B cell (primary cell): ENCODE data around the gene PTF1A. TPM values are rescaled to one million over a fixed set of nuclear protein-coding genes. Genes with fewer than 3 reads are reported as not detected.

Experiments used
- ATAC-seq: fragments of 200-7000 bp; cut with Tn5 transposase; one replicate; pipeline ENCODE4 v1.10.0; 2021; ENCODE audit warnings: low read depth, mild to moderate bottlenecking, moderate number of reproducible peaks, moderate library complexity
- CTCF ChIA-PET: fragments of 350-600 bp; sonication (Branson Sonifier 250); formaldehyde crosslinking; loops from one replicate; lab custom pipeline; 2021; ENCODE audit warnings: antibody characterized with exemption, inconsistent platforms; lab: Charles Lee
- POLR2A ChIA-PET: fragments of 350-600 bp; sonication (Branson Sonifier 250); formaldehyde crosslinking; loops from one replicate; lab custom pipeline; 2021; ENCODE audit warnings: antibody characterized with exemption; lab: Charles Lee
- DNase-seq: peaks from one replicate; pipeline ENCODE4 v3.0.0; 2013
- H2AFZ ChIP-seq: 2 replicates; pipeline ENCODE4 v1.6.1; 2012; ENCODE audit warnings: mild to moderate bottlenecking, low read depth, low read length; ENCODE audit not compliant: insufficient read depth, poor library complexity, severe bottlenecking
- H3K27ac ChIP-seq, 2 donors: 1 replicate in 1 of 2; 2 replicates in 1 of 2; pipeline ENCODE4 v1.5.1; 2012 to 2013; ENCODE audit warnings: low read length in 2 of 2, mild to moderate bottlenecking in 2 of 2, moderate library complexity in 1 of 2
- H3K27me3 ChIP-seq, 4 experiments: fragments of 200-600 bp in 1 of 4; sonication (generic) in 1 of 4; replicated peaks in 1 of 4; 1 replicate in 2 of 4; 2 replicates in 2 of 4; pipeline versions ENCODE4 v1.6.1 to v1.7.0; 2013 to 2016; ENCODE audit warnings: low read length in 3 of 4, mild to moderate bottlenecking in 2 of 4, mixed read lengths in 1 of 4, moderate library complexity in 1 of 4; ENCODE audit not compliant: insufficient read depth in 4 of 4, control insufficient read depth in 3 of 4; ENCODE audit errors: control extremely low read depth in 1 of 4
- H3K36me3 ChIP-seq, 2 experiments: replicated peaks in 1 of 2; 1 replicate in 1 of 2; 2 replicates in 1 of 2; pipeline versions ENCODE4 v1.6.1 to v1.7.1; 2013; ENCODE audit warnings: low read length in 1 of 2; ENCODE audit not compliant: insufficient read depth in 2 of 2, control insufficient read depth in 1 of 2; ENCODE audit errors: control extremely low read depth in 1 of 2, extremely low read depth in 1 of 2
- H3K4me1 ChIP-seq, 2 donors: fragments of 200-600 bp in 1 of 2; sonication (generic) in 1 of 2; 1 replicate in 1 of 2; 2 replicates in 1 of 2; pipeline versions ENCODE4 v1.5.1 to v1.6.1; 2013 to 2017; ENCODE audit warnings: low read length in 2 of 2; ENCODE audit not compliant: control insufficient read depth in 2 of 2, insufficient read depth in 2 of 2
- H3K4me2 ChIP-seq: replicated peaks from 2 replicates; pipeline ENCODE3; 2012; ENCODE audit warnings: mild to moderate bottlenecking, low read depth, low read length; ENCODE audit not compliant: poor library complexity, severe bottlenecking
- H3K4me3 ChIP-seq, 5 experiments: fragments of 200-600 bp in 1 of 5; sonication (generic) in 1 of 5; 1 replicate in 3 of 5; 2 replicates in 2 of 5; pipeline versions ENCODE4 v1.5.1 to v1.7.0; 2011 to 2016; ENCODE audit warnings: low read length in 4 of 5, mild to moderate bottlenecking in 4 of 5, low read depth in 2 of 5, control low read depth in 1 of 5, moderate library complexity in 1 of 5; ENCODE audit not compliant: insufficient read depth in 1 of 5; ENCODE audit errors: control extremely low read depth in 1 of 5, extremely low read depth in 1 of 5
- H3K79me2 ChIP-seq: fragments of 200-600 bp; sonication (generic); one replicate; pipeline ENCODE4 v1.6.0; 2016; ENCODE audit warnings: low read length; ENCODE audit not compliant: control insufficient read depth, insufficient read depth
- H3K9ac ChIP-seq: fragments of 200-600 bp; sonication (generic); 2 replicates; pipeline ENCODE4 v1.6.1; 2017; ENCODE audit warnings: mild to moderate bottlenecking, low read length, moderate library complexity
- H3K9me3 ChIP-seq, 3 donors: one replicate each; pipeline versions ENCODE4 v1.6.1 to v1.7.1; 2013; ENCODE audit warnings: low read length in 2 of 3; ENCODE audit not compliant: control insufficient read depth in 2 of 3, insufficient read depth in 1 of 3; ENCODE audit errors: control extremely low read depth in 1 of 3
- H4K20me1 ChIP-seq: 2 replicates; pipeline ENCODE4 v1.6.0; 2012; ENCODE audit warnings: mild to moderate bottlenecking, low read length; ENCODE audit not compliant: insufficient read depth, control insufficient read depth, poor library complexity, severe bottlenecking
- H3K27ac Mint-ChIP-seq: one replicate; pipeline ENCODE4 v1.8.0; 2021; ENCODE audit warnings: mixed read lengths
- H3K27me3 Mint-ChIP-seq: one replicate; pipeline ENCODE4 v1.8.0; 2021; ENCODE audit warnings: mixed read lengths
- H3K4me1 Mint-ChIP-seq: one replicate; pipeline ENCODE4 v1.8.0; 2021; ENCODE audit warnings: mixed read lengths
- H3K4me3 Mint-ChIP-seq: one replicate; pipeline ENCODE4 v1.8.0; 2021; ENCODE audit warnings: mixed read lengths
- H3K9me3 Mint-ChIP-seq: one replicate; pipeline ENCODE4 v1.8.0; 2022; ENCODE audit warnings: mixed read lengths; ENCODE audit not compliant: insufficient read depth
- EZH2 ChIP-seq: IDR thresholded peaks from 2 replicates; pipeline ENCODE4 v1.6.1; 2012; ENCODE audit warnings: borderline replicate concordance, low read depth, mild to moderate bottlenecking, moderate library complexity, low read length; ENCODE audit not compliant: insufficient read depth, poor library complexity, severe bottlenecking
- WGBS: methylation state at CpG from one replicate; pipeline ENCODE4 v1.1.5; 2013; ENCODE audit warnings: missing lambda C conversion rate; ENCODE audit not compliant: insufficient coverage; 5-methylcytosine and 5-hydroxymethylcytosine counted together
- intact Hi-C: fragments of 100-400 bp; cut with micrococcal nuclease; formaldehyde crosslinking; loops from one replicate; pipeline ENCODE4 v1.10.0; 2022
- polyA plus RNA-seq: library from polyadenylated mRNA; depleted of rRNA; stranded (reverse); fragments of >200 nt; gene quantifications from 2 replicates; pipeline ENCODE4 v1.2.3, GENCODE V29; 2012
- total RNA-seq, 2 donors: library from RNA; stranded (reverse); fragments of 120-200 nt in 1 of 2; gene quantifications; 1 replicate in 1 of 2; 2 replicates in 1 of 2; pipeline versions ENCODE4 v1.2.3 to v1.2.4, GENCODE V29; 2013 to 2022
- TF ChIP-seq, protein P1 (sequence below): fragments of 200-600 bp; IDR thresholded peaks from one replicate; pipeline ENCODE4 v1.8.0; 2022; ENCODE audit warnings: antibody characterized with exemption, mild to moderate bottlenecking

The PTF1A gene
- total and polyA plus RNA-seq, 2 donors (not counting 1 experiment from before 2014, with no cell fraction given): not detected

GRCh38 chr10:23201837-23202236 lies 9.7 kb downstream of the PTF1A start:
- H3K4me1 ChIP-seq: no peaks in the 10 kb centered on the region
- DNase-seq (no peak), ATAC-seq (no peak)
- TF ChIP-seq, protein P1, sequence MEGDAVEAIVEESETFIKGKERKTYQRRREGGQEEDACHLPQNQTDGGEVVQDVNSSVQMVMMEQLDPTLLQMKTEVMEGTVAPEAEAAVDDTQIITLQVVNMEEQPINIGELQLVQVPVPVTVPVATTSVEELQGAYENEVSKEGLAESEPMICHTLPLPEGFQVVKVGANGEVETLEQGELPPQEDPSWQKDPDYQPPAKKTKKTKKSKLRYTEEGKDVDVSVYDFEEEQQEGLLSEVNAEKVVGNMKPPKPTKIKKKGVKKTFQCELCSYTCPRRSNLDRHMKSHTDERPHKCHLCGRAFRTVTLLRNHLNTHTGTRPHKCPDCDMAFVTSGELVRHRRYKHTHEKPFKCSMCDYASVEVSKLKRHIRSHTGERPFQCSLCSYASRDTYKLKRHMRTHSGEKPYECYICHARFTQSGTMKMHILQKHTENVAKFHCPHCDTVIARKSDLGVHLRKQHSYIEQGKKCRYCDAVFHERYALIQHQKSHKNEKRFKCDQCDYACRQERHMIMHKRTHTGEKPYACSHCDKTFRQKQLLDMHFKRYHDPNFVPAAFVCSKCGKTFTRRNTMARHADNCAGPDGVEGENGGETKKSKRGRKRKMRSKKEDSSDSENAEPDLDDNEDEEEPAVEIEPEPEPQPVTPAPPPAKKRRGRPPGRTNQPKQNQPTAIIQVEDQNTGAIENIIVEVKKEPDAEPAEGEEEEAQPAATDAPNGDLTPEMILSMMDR: no peak
- TF ChIP-seq EZH2: no peak
- no peaks in the 10 kb centered on the region for H3K36me3 ChIP-seq
- Mint-ChIP-seq H3K4me1 (no peaks in the 10 kb centered on the region), H3K9me3 (no peaks in the 10 kb centered on the region), H3K4me3 (no peak overlapping the region), H3K27me3 (peaks cover 65% of the 10 kb centered on the region), H3K27ac (no peak overlapping the region)
- H3K27me3 ChIP-seq: peaks cover 0 to 53% (median 24%) of the 10 kb centered on the region in 4 experiments
- H4K20me1 ChIP-seq: no peaks in the 10 kb centered on the region
- no peak overlapping the region for H3K4me3 ChIP-seq
- no peak overlapping the region for H3K4me2 ChIP-seq
- 0% methylated on average over 2 of the region's 4 CpGs for WGBS
- H3K9me3 ChIP-seq: peaks cover 0 to 3% (median 0%) of the 10 kb centered on the region in 3 donors
- ChIA-PET POLR2A (no interaction called here), CTCF (no interaction called here)
- no peak overlapping the region for H2AFZ ChIP-seq
- no peak overlapping the region for H3K9ac ChIP-seq
- H3K27ac ChIP-seq: no peak overlapping the region
- no peaks in the 10 kb centered on the region for H3K79me2 ChIP-seq
- intact Hi-C loops: no loop called here

DNA sequence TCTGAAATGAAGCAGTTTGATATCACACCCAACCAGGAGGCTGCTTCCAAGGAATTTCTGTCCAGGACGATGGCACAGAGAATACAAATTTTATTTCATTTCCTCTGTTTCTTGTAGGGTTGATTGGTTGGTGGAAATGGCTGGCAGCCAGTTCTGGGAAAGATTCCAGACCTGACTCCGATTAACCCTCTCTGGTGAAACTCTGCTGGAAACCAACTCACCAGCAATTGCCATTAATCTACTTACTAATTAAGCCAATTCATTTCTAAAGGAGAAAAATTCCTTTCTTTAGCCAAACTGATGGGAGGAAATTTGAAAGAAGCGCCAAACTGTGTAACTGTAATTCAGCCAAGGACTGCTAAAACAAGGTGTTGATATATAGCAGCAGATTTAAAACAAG lies 10.7 kb downstream of the PTF1A start:
- Histone ChIP-seq H3K4me3 (no peak overlapping the region), H3K9me3 (peaks cover 0 to 3% (median 0%) of the 10 kb centered on the region in 3 donors), H3K4me2 (no peak overlapping the region), H3K4me1 (no peaks in the 10 kb centered on the region), H3K79me2 (no peaks in the 10 kb centered on the region), H3K27me3 (peaks cover 0 to 43% (median 22%) of the 10 kb centered on the region in 4 experiments), H2AFZ (no peak overlapping the region), H3K36me3 (no peaks in the 10 kb centered on the region), H4K20me1 (no peaks in the 10 kb centered on the region), H3K27ac (no peak overlapping the region), H3K9ac (no peak overlapping the region)
- POLR2A ChIA-PET: no interaction called here
- Mint-ChIP-seq H3K27me3 (peaks cover 65% of the 10 kb centered on the region), H3K9me3 (no peaks in the 10 kb centered on the region), H3K4me1 (no peaks in the 10 kb centered on the region), H3K4me3 (no peak overlapping the region), H3K27ac (no peak overlapping the region)
- intact Hi-C loops: no loop called here
- CTCF ChIA-PET: no interaction called here
- ATAC-seq (no peak), DNase-seq (no peak)
- no CpG with 5 or more reads among the region's 3 CpGs for WGBS
- TF ChIP-seq EZH2: no peak
- TF ChIP-seq, protein P1: no peak
